ENCODE results near the gene ZC3H4.
"Not testable (repeated sequence)": the region's sequence is repeated elsewhere in the genome, so short reads cannot be mapped to it uniquely, and the experiment has no call there.

The ZC3H4 gene

GRCh38 chr19:47084879-47085439 is 28.6 kb downstream of the ZC3H4 start:
- no peak for DNase-seq (ENCODE audit: low spot score)

DNA sequence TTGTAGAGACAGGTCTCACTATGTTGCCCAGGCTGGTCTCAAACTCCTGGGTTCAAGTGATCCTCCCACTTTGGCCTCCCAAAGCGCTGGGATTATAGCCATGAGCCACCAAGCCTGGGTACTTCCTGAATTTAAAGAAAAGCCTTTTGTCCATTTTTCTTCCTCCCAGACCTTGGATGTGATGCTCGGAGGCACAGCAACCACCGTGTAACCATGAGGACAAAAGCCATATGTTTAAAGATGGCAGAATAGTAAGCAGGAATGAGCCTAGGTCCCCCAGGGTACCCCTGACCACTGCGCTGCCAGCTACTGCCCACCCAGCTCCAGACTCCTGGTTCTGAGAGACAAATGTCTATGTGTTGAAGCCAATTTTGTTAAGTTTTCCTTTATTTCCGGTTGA is 31.1 kb downstream of the ZC3H4 start:
- no peak for DNase-seq (ENCODE audit: low spot score)

- DNase-seq (ENCODE audit: low spot score), result no peak
Observed at GRCh38 chr19:47081095-47081494, 32.5 kb downstream of the ZC3H4 start.

- DNase-seq (ENCODE audit: low spot score), result not testable (repeated sequence)
Observed at GRCh38 chr19:47078351-47078750, 35.2 kb downstream of the ZC3H4 start.

GRCh38 chr19:47075941-47076340 is 37.6 kb downstream of the ZC3H4 start:
- DNase-seq (ENCODE audit: low spot score), result no peak

DNA sequence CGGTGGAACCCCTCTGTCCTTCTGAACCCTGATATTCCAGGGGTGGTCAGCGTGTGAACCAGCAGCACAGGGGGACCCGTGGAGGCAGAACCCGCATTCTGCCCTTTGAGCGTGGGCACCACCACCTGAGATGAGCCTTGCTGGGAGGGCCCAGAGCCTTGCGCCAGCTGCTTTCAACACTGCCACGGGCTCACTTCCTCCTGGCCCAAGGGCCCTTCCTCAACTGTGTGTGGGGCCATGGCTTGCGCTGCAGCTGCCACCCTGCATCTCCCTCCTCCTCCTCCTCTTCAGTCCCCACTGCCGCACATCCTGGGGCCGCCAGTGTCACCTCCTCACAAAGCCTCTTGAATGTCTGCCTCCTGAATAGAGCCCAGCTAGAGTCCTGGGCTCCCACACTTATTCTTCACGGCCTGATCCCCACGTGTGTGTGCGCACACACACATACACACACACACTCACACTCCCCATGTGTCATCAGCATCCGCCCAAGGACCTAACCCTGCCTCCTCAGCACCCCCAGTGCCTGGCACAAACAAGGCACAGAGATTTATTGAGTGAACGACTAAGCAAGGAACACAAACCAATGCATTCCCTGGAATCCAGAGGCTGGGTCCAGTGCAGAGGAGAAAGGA is 38.3 kb downstream of the ZC3H4 start:
- DNase-seq (ENCODE audit: low spot score), result no peak

DNA sequence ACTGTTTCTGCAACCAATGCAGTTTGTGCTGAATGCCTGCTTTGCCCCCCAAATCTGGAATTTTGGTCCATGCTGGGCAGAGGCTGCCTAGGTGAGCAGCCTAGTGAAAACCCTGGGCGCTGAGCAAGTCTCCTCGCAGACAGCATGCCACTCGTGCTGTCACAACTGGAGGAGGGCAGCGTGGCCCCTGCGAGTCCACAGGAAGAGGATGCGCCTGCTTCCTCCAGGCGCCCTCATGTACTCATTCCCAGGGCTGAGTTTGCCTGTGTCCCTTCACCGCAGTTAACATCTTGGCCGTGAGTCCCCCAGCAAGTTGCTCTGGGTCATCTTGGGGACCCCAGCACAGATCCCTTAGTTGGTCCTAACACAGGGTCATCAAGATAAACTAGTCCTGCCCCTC is 39.0 kb downstream of the ZC3H4 start:
- no peak for DNase-seq (ENCODE audit: low spot score)

GRCh38 chr19:47073574-47073973 is 40.0 kb downstream of the ZC3H4 start:
- no peak for DNase-seq (ENCODE audit: low spot score)

GRCh38 chr19:47072323-47072722 is 41.3 kb downstream of the ZC3H4 start:
- DNase-seq (ENCODE audit: low spot score), result no peak

DNA sequence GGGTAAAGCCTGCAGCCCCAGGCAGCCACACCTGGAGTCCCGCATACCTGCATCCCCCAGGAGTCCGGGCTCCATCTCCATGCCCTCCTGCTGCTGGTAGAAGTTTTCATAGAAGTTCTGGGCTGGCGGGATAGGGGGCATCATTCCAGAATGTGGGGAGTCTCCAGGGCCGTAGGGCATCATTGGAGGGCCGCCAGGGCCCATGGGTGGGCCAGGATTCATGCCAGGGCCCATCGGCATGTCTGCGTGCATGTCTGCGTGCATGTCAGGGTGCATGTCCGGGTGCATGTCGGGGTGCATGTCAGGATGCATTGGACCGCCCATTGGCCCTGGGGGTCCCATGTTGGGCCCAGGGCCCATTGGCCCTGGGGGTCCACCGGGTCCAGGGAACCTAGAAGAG is 41.8 kb downstream of the ZC3H4 start:
- DNase-seq (ENCODE audit: low spot score), result no peak

DNA sequence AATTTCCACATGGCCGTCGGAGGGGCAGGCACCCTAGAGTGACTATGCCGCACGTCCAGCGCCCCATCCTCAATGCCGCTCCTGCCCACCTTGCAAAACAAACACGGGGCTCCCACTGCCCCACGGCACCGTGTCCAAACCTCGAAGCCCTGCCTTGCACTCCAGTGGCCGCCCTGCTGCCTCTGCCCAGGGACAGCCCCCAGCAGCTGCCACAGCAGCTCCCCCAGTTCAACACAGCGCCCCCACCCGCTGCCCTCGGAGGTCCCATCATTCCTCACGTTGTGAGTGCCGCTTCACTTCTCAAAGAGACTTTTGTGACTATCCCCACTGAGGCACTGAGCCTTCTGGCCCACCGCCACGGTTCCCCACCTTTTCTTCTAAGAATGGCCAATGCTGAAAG is 42.8 kb downstream of the ZC3H4 start:
- no peak for DNase-seq (ENCODE audit: low spot score)

DNA sequence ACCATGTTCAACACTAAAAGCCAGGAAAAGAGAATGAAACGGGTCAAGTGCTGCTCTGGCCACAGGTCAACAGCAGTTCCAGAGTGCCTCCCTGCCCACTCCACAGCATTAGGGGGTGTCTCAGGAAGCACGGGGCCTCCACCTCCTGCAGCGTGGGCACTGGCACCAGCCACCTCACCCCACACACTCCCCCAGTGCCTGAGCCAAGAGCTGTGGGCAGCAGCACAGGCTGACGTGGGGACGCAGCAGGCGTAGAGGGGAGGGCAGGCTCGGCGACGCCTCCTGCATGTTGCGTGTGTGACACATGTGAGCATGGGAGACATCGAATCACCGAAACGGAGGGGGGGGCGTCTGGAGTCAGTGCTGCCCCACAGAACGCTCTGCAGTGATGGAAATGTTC is 43.8 kb downstream of the ZC3H4 start:
- DNase-seq (ENCODE audit: low spot score), result no peak

DNA sequence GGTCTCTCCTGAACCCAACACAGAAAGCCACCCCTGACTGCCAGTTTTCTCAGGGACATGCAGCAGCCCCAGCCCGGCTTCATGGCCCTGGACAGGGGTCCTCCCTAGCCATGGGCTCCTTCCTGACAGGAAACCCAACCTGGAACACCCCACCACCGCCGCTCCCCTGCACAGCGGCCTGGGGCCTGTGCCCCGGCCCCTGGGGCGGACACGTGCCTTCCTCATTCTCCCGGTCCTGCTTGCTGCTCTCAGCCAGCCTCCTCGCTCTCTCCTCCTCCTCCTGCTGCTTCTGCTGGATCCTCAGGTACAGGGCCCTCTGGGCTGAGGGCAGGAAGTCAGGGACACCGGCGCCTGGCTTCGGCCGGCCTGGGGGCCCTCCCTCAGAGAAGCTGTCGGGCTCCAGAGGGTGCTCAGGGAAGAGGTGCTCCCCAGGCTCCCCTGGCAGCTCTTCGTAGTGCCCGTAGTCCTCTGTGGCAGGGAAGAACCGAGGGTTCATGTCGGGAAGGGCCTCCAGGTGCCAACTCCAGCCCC is 44.6 kb downstream of the ZC3H4 start:
- DNase-seq (ENCODE audit: low spot score), result no peak

DNA sequence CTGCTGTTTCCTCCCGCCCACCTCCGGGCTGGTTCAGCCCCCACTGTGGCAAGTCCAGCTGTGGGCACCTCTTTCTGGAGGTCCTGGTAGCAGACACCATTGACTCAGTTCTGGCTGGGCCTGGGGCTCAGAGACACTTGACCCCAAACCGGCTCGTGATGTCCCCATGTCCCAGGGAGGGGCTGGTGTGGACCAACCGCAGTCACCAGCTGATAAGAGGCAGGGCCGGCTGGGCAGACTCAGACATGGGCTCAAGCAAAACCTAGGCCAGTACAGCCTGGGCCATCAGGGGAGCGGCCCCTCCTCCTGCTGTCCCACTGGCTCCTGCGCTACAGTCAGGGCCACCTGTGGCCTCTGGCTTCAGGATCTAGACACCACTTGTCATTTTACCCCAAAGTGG is 45.3 kb downstream of the ZC3H4 start:
- DNase-seq (ENCODE audit: low spot score), result no peak

- no peak for DNase-seq (ENCODE audit: low spot score)
Observed at GRCh38 chr19:47067215-47067847, 46.2 kb downstream of the ZC3H4 start.

GRCh38 chr19:47066376-47067214 is 47.0 kb downstream of the ZC3H4 start:
- DNase-seq (ENCODE audit: low spot score), result no peak

DNA sequence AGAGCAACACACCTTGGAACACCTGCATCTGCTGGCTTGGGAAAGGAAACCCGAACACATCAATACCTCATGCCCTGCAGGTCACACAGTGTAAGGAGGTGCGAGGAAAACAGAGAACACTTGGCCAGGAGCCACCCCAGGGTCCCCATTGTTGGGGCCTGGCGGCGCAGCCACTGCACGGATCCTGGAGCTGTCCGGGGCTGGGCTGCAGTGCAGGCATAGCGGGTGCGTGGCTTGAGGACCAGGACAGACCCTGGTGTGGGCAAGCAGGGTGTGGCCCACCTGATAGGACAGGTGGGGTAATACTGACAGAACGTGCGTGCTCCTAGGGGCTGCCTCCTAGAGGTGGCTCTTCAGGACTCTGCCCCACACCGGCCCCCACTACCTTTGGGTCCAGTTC is 48.3 kb downstream of the ZC3H4 start:
- no peak for DNase-seq (ENCODE audit: low spot score)

DNA sequence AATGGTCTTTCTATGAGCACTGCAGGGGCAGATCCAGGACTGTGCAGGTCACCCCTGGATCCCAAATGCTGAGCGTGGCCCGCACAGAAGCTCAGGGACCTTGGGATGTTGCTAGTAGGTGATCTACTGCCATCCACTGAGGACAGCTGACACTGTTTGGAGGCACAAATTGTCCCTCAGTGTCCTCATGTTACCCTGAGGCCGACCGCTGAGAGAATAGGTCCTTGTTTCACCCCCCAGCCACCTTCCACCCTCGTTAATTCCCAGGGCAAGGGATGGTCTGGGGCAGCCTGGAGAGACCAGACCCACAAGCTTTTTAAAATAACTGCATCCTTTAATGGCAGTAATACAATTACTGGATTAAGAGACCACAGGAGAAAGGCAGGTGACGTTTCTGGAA is 49.7 kb downstream of the ZC3H4 start:
- DNase-seq (ENCODE audit: low spot score), result no peak

GRCh38 chr19:47058621-47059022 is 55.0 kb downstream of the ZC3H4 start:
- no peak for DNase-seq (ENCODE audit: low spot score)

DNA sequence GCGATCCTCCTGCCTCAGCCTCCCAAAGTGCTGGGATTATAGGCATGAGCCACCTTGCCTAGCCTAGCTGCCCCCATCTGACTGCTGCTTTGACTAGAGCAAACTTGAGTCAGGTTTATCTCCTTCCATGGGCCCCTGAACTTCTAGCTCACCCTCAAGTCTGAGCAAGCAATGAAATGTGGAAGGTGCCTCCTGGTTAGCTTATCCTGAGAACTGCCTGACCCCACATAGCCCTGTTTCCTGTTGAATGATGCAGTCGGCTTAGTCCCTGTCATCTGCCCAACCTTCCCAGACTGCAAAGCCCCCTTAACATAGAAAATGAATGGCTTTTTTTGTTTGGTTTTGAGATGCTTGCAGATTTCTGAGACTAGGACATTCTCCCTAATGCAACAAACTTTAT is 56.2 kb downstream of the ZC3H4 start:
- DNase-seq (ENCODE audit: low spot score), result peak; percentile 42

GRCh38 chr19:47056411-47056810 is 57.2 kb downstream of the ZC3H4 start:
- no peak for DNase-seq (ENCODE audit: low spot score)

DNA sequence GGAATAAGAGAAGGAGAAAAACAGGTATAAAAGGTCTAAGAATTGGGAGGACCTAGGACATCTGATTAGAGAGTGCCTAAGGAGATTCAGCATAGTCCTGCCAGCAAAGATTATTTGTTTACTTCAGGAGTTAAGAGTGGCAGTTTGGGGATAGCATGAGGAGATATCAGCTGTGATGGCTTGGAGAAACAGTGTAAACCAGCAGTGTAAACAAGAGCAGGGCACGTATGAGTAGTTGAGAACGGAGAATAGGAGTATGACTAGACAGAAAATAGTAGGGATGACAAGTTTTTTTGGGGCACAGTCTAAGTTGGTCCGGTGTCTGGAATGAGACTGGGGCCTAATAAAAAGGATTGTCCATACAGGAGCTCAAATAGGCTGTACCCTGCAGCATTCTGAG is 63.0 kb downstream of the ZC3H4 start:
- not testable (repeated sequence) for DNase-seq (ENCODE audit: low spot score)

- DNase-seq (ENCODE audit: low spot score), result peak; percentile 75
Observed at GRCh38 chr19:47049307-47049700, 64.3 kb downstream of the ZC3H4 start.
